SK-N-SH (cell line): ENCODE measurements around the gene EXOC4.

Experiments used
- CTCF ChIP-seq: fragments of 200-600 bp; sonication (generic); IDR thresholded peaks from 2 replicates; pipeline ENCODE4 v1.6.1; 2017; ENCODE audit warnings: antibody characterized with exemption, mild to moderate bottlenecking, moderate library complexity
- EP300 ChIP-seq, 2 experiments: IDR thresholded peaks; 2 replicates each; pipeline versions ENCODE4 v1.4.0 to v1.6.1; 2012; ENCODE audit warnings: borderline replicate concordance in 1 of 2, low read depth in 1 of 2, low read length in 1 of 2
- EZH2phosphoT487 ChIP-seq: fragments of 200-600 bp; sonication (generic); IDR thresholded peaks from 2 replicates; pipeline ENCODE4 v1.6.1; 2017; ENCODE audit warnings: low read depth, mixed run types, mild to moderate bottlenecking, antibody characterized with exemption, moderate library complexity, borderline replicate concordance
- FOXM1 ChIP-seq: IDR thresholded peaks from 2 replicates; pipeline ENCODE4 v1.4.0; 2012; ENCODE audit warnings: low read depth, mild to moderate bottlenecking
- JUND ChIP-seq: IDR thresholded peaks from 2 replicates; pipeline ENCODE4 v1.4.0; 2012
- NFIC ChIP-seq: IDR thresholded peaks from 2 replicates; pipeline ENCODE4 v1.4.0; 2012; ENCODE audit warnings: borderline replicate concordance
- RCOR1 ChIP-seq: fragments of 150-350 bp; IDR thresholded peaks from 2 replicates; pipeline ENCODE4 v1.6.1; 2017; ENCODE audit warnings: antibody characterized with exemption, low read length
- REST ChIP-seq: IDR thresholded peaks from 2 replicates; pipeline ENCODE4 v1.6.1; 2012; ENCODE audit warnings: mild to moderate bottlenecking, low read depth, low read length, moderate library complexity

GRCh38 chr7:133502498-133502897 is 249.6 kb downstream of the EXOC4 start:
- TF ChIP-seq CTCF (no peak), RCOR1 (no peak), EP300 (IDR thresholded peaks at IDR 0.05; ENCODE audit: borderline replicate concordance in 1 of 2, low read depth in 1 of 2, low read length in 1 of 2) (no peak), NFIC (no peak), JUND (no peak), FOXM1 (no peak), EZH2phosphoT487 (no peak), REST (no peak)
